Muscle layer of colon (tissue), 2 donors: ENCODE results near the gene EFHD1.
A peak's percentile ranks its signal among the peaks of the same experiment; 100 is the strongest.
"Not testable (repeated sequence)": the region's sequence is repeated elsewhere in the genome, so short reads cannot be mapped to it uniquely, and the experiment has no call there.

Source experiments
- H3K27ac ChIP-seq: one replicate; pipeline ENCODE4 v1.7.0; 2013; ENCODE audit warnings: low read depth, mild to moderate bottlenecking, low read length, moderate library complexity
- H3K27me3 ChIP-seq, 2 donors: one replicate each; pipeline ENCODE4 v1.7.0; 2013; ENCODE audit warnings: low read length in 2 of 2, mild to moderate bottlenecking in 2 of 2; ENCODE audit not compliant: insufficient read depth in 2 of 2, control insufficient read depth in 1 of 2
- H3K36me3 ChIP-seq: one replicate; pipeline ENCODE4 v1.7.0; 2013; ENCODE audit warnings: mild to moderate bottlenecking, low read length; ENCODE audit not compliant: insufficient read depth
- H3K4me1 ChIP-seq: one replicate; pipeline ENCODE4 v1.7.0; 2013; ENCODE audit warnings: mild to moderate bottlenecking, low read length; ENCODE audit not compliant: insufficient read depth
- H3K4me3 ChIP-seq, 2 donors: one replicate each; pipeline ENCODE4 v1.7.0; 2013; ENCODE audit warnings: low read length in 2 of 2, low read depth in 1 of 2, mild to moderate bottlenecking in 1 of 2, moderate library complexity in 1 of 2
- H3K9ac ChIP-seq: one replicate; pipeline ENCODE4 v1.7.0; 2013; ENCODE audit warnings: low read length
- H3K9me3 ChIP-seq: one replicate; pipeline ENCODE4 v1.7.0; 2013; ENCODE audit warnings: mild to moderate bottlenecking, low read length
- donor health status: abdominal sarcoma.
- donor health status: Adenocarcinoma of cecum.

The EFHD1 gene

GRCh38 chr2:232698556-232699091 lies 65.2 kb downstream of the EFHD1 start:
- Histone ChIP-seq H3K27ac (no peak overlapping the region), H3K27me3 (no peaks in the 10 kb centered on the region), H3K4me1 (peaks cover 34% of the 10 kb centered on the region), H3K9ac (peak overlapping the region; percentile 90), H3K4me3 (peak overlapping the region; percentile 78 to 95), H3K9me3 (no peaks in the 10 kb centered on the region), H3K36me3 (peaks cover 3% of the 10 kb centered on the region)

GRCh38 chr2:232699110-232699509 lies 65.7 kb downstream of the EFHD1 start:
- H3K36me3 ChIP-seq = peaks cover 7% of the 10 kb centered on the region
- H3K27ac ChIP-seq = no peak overlapping the region
- H3K9ac ChIP-seq = no peak overlapping the region
- H3K9me3 ChIP-seq = no peaks in the 10 kb centered on the region
- H3K27me3 ChIP-seq = no peaks in the 10 kb centered on the region
- no peak overlapping the region for H3K4me3 ChIP-seq
- H3K4me1 ChIP-seq = peaks cover 34% of the 10 kb centered on the region

- no peak overlapping the region for H3K27ac ChIP-seq
- no peak overlapping the region for H3K4me3 ChIP-seq
- H3K4me1 ChIP-seq = peaks cover 34% of the 10 kb centered on the region
- H3K9me3 ChIP-seq = no peaks in the 10 kb centered on the region
- H3K9ac ChIP-seq = no peak overlapping the region
- no peaks in the 10 kb centered on the region for H3K27me3 ChIP-seq
- peaks cover 12% of the 10 kb centered on the region for H3K36me3 ChIP-seq
Observed at GRCh38 chr2:232700154-232700553, 66.8 kb downstream of the EFHD1 start.

- Histone ChIP-seq H3K9me3 (no peaks in the 10 kb centered on the region), H3K36me3 (peaks cover 18% of the 10 kb centered on the region), H3K4me1 (no peaks in the 10 kb centered on the region), H3K27me3 (no peaks in the 10 kb centered on the region), H3K4me3 (no peak overlapping the region), H3K27ac (no peak overlapping the region), H3K9ac (no peak overlapping the region)
Observed at GRCh38 chr2:232707076-232707475, 73.7 kb downstream of the EFHD1 start.

GRCh38 chr2:232713505-232713904 lies 80.1 kb downstream of the EFHD1 start:
- no peaks in the 10 kb centered on the region for H3K27me3 ChIP-seq
- H3K4me1 ChIP-seq = no peaks in the 10 kb centered on the region
- H3K4me3 ChIP-seq = no peak overlapping the region
- peaks cover 9% of the 10 kb centered on the region for H3K36me3 ChIP-seq
- no peaks in the 10 kb centered on the region for H3K9me3 ChIP-seq
- H3K9ac ChIP-seq = no peak overlapping the region
- no peak overlapping the region for H3K27ac ChIP-seq

- peaks cover 9% of the 10 kb centered on the region for H3K36me3 ChIP-seq
Observed at GRCh38 chr2:232714969-232715368, 81.6 kb downstream of the EFHD1 start.

GRCh38 chr2:232720056-232720455 lies 86.7 kb downstream of the EFHD1 start:
- not testable (repeated sequence) for H3K4me1 ChIP-seq, H3K36me3 ChIP-seq, H3K9me3 ChIP-seq

More at GRCh38 chr2:232714969-232715368, 81.6 kb downstream of the EFHD1 start:
- H3K27ac ChIP-seq = no peak overlapping the region
- no peaks in the 10 kb centered on the region for H3K27me3 ChIP-seq
- H3K9ac ChIP-seq = no peak overlapping the region
- no peak overlapping the region for H3K4me3 ChIP-seq
- H3K9me3 ChIP-seq = no peaks in the 10 kb centered on the region
- H3K4me1 ChIP-seq = no peaks in the 10 kb centered on the region

GRCh38 chr2:232721261-232721660 lies 87.9 kb downstream of the EFHD1 start:
- H3K36me3 ChIP-seq = peaks cover 13% of the 10 kb centered on the region
- H3K4me1 ChIP-seq = no peaks in the 10 kb centered on the region
- no peaks in the 10 kb centered on the region for H3K27me3 ChIP-seq
- no peak overlapping the region for H3K4me3 ChIP-seq
- no peak overlapping the region for H3K27ac ChIP-seq
- no peaks in the 10 kb centered on the region for H3K9me3 ChIP-seq
- no peak overlapping the region for H3K9ac ChIP-seq

More at GRCh38 chr2:232720056-232720455, 86.7 kb downstream of the EFHD1 start:
- H3K27ac ChIP-seq, H3K27me3 ChIP-seq, H3K9ac ChIP-seq, H3K4me3 ChIP-seq: not testable (repeated sequence)

GRCh38 chr2:232721882-232722281 lies 88.5 kb downstream of the EFHD1 start:
- no peaks in the 10 kb centered on the region for H3K9me3 ChIP-seq
- no peak overlapping the region for H3K27ac ChIP-seq
- no peaks in the 10 kb centered on the region for H3K27me3 ChIP-seq
- peaks cover 13% of the 10 kb centered on the region for H3K36me3 ChIP-seq
- H3K9ac ChIP-seq = no peak overlapping the region
- no peaks in the 10 kb centered on the region for H3K4me1 ChIP-seq
- H3K4me3 ChIP-seq = no peak overlapping the region

GRCh38 chr2:232723027-232723426 lies 89.6 kb downstream of the EFHD1 start:
- Histone ChIP-seq H3K9me3 (no peaks in the 10 kb centered on the region), H3K27me3 (no peaks in the 10 kb centered on the region), H3K27ac (no peak overlapping the region), H3K4me1 (no peaks in the 10 kb centered on the region), H3K9ac (no peak overlapping the region), H3K36me3 (peaks cover 13% of the 10 kb centered on the region), H3K4me3 (no peak overlapping the region)

GRCh38 chr2:232728785-232729184 lies 95.4 kb downstream of the EFHD1 start:
- H3K9me3 ChIP-seq = no peaks in the 10 kb centered on the region
- no peaks in the 10 kb centered on the region for H3K27me3 ChIP-seq
- H3K36me3 ChIP-seq = peaks cover 18% of the 10 kb centered on the region
- H3K27ac ChIP-seq = no peak overlapping the region
- no peak overlapping the region for H3K4me3 ChIP-seq
- H3K9ac ChIP-seq = no peak overlapping the region
- H3K4me1 ChIP-seq = peaks cover 12% of the 10 kb centered on the region

- Histone ChIP-seq H3K4me1 (peaks cover 12% of the 10 kb centered on the region), H3K27ac (no peak overlapping the region), H3K4me3 (no peak overlapping the region), H3K36me3 (peaks cover 14% of the 10 kb centered on the region), H3K9ac (no peak overlapping the region), H3K27me3 (no peaks in the 10 kb centered on the region), H3K9me3 (no peaks in the 10 kb centered on the region)
Observed at GRCh38 chr2:232731470-232731869, 98.1 kb downstream of the EFHD1 start.
